GM21737 (cell line): Measurements from ENCODE around the gene TMBIM6.
"Not testable (repeated sequence)": the region's sequence is repeated elsewhere in the genome, so short reads cannot be mapped to it uniquely, and the experiment has no call there.

Source experiments
- ATAC-seq: cut with Tn5 transposase; IDR thresholded peaks from one replicate; pipeline ENCODE4 v1.9.1; 2021; ENCODE audit warnings: mild to moderate bottlenecking, moderate library complexity; ENCODE audit not compliant: unreplicated experiment

Gene TMBIM6

GRCh38 chr12:49728446-49728845, 12.9 kb upstream of the TMBIM6 start:
- ATAC-seq = no peak

GRCh38 chr12:49730050-49730449, 11.3 kb upstream of the TMBIM6 start:
- no peak for ATAC-seq

GRCh38 chr12:49730568-49731101, 10.7 kb upstream of the TMBIM6 start:
- ATAC-seq = no peak

- ATAC-seq = no peak
These were observed 7.9 kb upstream of the TMBIM6 start for GRCh38 chr12:49733219-49734017.

- ATAC-seq = not testable (repeated sequence)
These were observed 6.5 kb upstream of the TMBIM6 start for GRCh38 chr12:49734900-49735299.

GRCh38 chr12:49738721-49739120, 2.6 kb upstream of the TMBIM6 start:
- not testable (repeated sequence) for ATAC-seq

- not testable (repeated sequence) for ATAC-seq
These were observed 1.1 kb upstream of the TMBIM6 start for GRCh38 chr12:49740277-49740676.

- peak; percentile 60 for ATAC-seq
These were observed 694 bp downstream of the TMBIM6 start for GRCh38 chr12:49741882-49742620.

GRCh38 chr12:49744363-49744885, 3.1 kb downstream of the TMBIM6 start:
- no peak for ATAC-seq

GRCh38 chr12:49748306-49748705, 6.9 kb downstream of the TMBIM6 start:
- no peak for ATAC-seq

GRCh38 chr12:49748800-49749199, 7.4 kb downstream of the TMBIM6 start:
- ATAC-seq = no peak

GRCh38 chr12:49750027-49750995, 9.0 kb downstream of the TMBIM6 start:
- ATAC-seq = no peak

GRCh38 chr12:49750996-49751393, 9.6 kb downstream of the TMBIM6 start:
- ATAC-seq = no peak

- no peak for ATAC-seq
These were observed 20.5 kb downstream of the TMBIM6 start for GRCh38 chr12:49761677-49762467.

- no peak for ATAC-seq
These were observed 21.1 kb downstream of the TMBIM6 start for GRCh38 chr12:49762468-49762847.

GRCh38 chr12:49763006-49763591, 21.7 kb downstream of the TMBIM6 start:
- ATAC-seq = no peak

GRCh38 chr12:49764126-49764525, 22.8 kb downstream of the TMBIM6 start:
- ATAC-seq = no peak

- ATAC-seq = no peak
These were observed 24.7 kb downstream of the TMBIM6 start for GRCh38 chr12:49766115-49766455.

- ATAC-seq = no peak
These were observed 26.0 kb downstream of the TMBIM6 start for GRCh38 chr12:49767333-49767732.
